ENCODE measurements around the gene CHAT.

CHAT gene

GRCh38 chr10:49595713-49596492 is 17.9 kb upstream of the CHAT start:
- H3K27ac ChIP-seq, result no peak overlapping the region
- TF ChIP-seq, protein P1, sequence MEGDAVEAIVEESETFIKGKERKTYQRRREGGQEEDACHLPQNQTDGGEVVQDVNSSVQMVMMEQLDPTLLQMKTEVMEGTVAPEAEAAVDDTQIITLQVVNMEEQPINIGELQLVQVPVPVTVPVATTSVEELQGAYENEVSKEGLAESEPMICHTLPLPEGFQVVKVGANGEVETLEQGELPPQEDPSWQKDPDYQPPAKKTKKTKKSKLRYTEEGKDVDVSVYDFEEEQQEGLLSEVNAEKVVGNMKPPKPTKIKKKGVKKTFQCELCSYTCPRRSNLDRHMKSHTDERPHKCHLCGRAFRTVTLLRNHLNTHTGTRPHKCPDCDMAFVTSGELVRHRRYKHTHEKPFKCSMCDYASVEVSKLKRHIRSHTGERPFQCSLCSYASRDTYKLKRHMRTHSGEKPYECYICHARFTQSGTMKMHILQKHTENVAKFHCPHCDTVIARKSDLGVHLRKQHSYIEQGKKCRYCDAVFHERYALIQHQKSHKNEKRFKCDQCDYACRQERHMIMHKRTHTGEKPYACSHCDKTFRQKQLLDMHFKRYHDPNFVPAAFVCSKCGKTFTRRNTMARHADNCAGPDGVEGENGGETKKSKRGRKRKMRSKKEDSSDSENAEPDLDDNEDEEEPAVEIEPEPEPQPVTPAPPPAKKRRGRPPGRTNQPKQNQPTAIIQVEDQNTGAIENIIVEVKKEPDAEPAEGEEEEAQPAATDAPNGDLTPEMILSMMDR (conservative IDR thresholded peaks at IDR 0.05; ENCODE audit: low read depth), result no peak
- CTCF ChIA-PET, result interaction anchor here (0.8 to 1.6 kb wide), 4 partner anchors 28 to 232 kb away, joined by 3 to 8 read pairs (median 6); no protein-coding TSS in a partner anchor
- POLR2A ChIA-PET (ENCODE audit: low non-redundant PET), result no interaction called here
- no peak for DNase-seq (ENCODE audit: low spot score)

- no peak overlapping the region for H3K27ac ChIP-seq
- TF ChIP-seq, protein P1 (conservative IDR thresholded peaks at IDR 0.05; ENCODE audit: low read depth), result no peak
- POLR2A ChIA-PET (ENCODE audit: low non-redundant PET), result no interaction called here
- CTCF ChIA-PET, result no interaction called here
- no peak for DNase-seq (ENCODE audit: low spot score)
Measured at GRCh38 chr10:49596493-49596809, 17.4 kb upstream of the CHAT start.

DNA sequence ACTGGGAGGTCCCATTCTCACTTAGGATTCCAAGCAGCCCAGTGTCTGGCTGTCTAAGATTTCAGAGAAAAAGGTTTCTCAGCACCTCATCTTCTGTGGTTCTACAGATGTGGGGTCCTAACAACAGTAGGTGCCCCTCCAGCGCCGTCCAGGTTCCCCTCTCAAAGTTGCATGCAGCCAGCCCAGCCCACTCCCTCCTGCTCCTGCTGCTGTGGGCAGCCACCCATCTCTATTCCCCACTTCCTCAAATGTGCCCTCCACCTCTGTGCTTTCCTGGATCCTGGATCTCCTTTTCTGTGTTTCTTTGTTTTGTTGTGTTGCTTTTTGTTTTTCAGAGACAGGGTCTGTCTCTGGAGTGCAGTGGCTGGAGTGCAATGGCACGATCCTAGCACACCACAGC is 17.0 kb upstream of the CHAT start:
- POLR2A ChIA-PET (ENCODE audit: low non-redundant PET), result no interaction called here
- TF ChIP-seq, protein P1 (conservative IDR thresholded peaks at IDR 0.05; ENCODE audit: low read depth), result no peak
- no peak overlapping the region for H3K27ac ChIP-seq
- DNase-seq (ENCODE audit: low spot score), result no peak
- CTCF ChIA-PET, result no interaction called here

DNA sequence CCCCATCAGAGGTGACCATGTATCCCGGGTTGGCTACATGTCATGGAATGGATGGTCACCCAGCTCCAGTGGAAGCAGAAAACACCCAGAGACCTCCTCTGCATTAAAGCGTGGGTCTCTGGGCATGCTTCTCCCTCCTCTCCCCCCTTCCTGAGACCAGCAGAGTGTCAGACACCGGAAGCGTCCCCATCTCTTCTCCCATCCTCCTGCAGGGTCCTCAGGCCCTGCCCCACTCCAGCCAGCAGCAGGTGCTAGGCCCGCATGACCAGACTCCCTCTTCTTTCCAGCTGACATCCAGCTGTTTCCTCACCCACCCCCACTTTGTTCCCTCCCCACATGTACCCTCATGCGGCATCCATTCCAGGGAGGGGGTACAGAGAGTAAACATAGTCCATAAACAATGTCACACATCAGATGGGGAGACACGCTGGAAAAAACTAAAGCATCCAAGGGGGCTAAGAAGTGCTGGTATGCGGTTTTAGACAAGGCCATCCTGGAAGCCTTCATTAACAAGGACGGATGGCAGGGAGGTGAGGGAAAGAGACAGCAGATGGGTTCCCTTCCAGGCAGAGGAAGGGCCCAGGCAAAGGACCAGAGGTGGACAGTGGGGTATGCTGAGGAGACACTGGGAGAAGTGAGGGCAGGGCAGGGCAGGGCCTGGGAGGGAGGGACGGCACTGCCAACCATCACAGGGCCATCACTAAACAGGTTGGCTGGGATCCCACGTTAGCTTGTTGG is 16.2 kb upstream of the CHAT start:
- TF ChIP-seq, protein P1 (conservative IDR thresholded peaks at IDR 0.05; ENCODE audit: low read depth), result no peak
- ChIA-PET CTCF (no interaction called here), POLR2A (ENCODE audit: low non-redundant PET) (no interaction called here)
- no peak for DNase-seq (ENCODE audit: low spot score)
- no peak overlapping the region for H3K27ac ChIP-seq

- TF ChIP-seq, protein P1 (conservative IDR thresholded peaks at IDR 0.05; ENCODE audit: low read depth), result no peak
- H3K27ac ChIP-seq, result no peak overlapping the region
- ChIA-PET POLR2A (ENCODE audit: low non-redundant PET) (no interaction called here), CTCF (no interaction called here)
- no peak for DNase-seq (ENCODE audit: low spot score)
Measured at GRCh38 chr10:49598164-49598856, 15.5 kb upstream of the CHAT start.

- ChIA-PET POLR2A (ENCODE audit: low non-redundant PET) (no interaction called here), CTCF (no interaction called here)
- TF ChIP-seq, protein P1 (conservative IDR thresholded peaks at IDR 0.05; ENCODE audit: low read depth), result no peak
- no peak overlapping the region for H3K27ac ChIP-seq
- DNase-seq (ENCODE audit: low spot score), result no peak
Measured at GRCh38 chr10:49598986-49599385, 14.9 kb upstream of the CHAT start.
